HepG2 (cell line): Measurements from ENCODE around the gene RABL2A. TPM values are rescaled to one million over a fixed set of nuclear protein-coding genes. Genes with fewer than 3 reads are reported as not detected.

Source experiments
- BHLHE40 ChIP-seq: IDR thresholded peaks from 2 replicates; pipeline ENCODE4 v1.6.1; 2011; ENCODE audit warnings: low read length, improper control_type of control experiment
- CTCF ChIP-seq: sonication (generic); formaldehyde crosslinking; IDR thresholded peaks from 2 replicates; pipeline ENCODE4 v1.5.0; 2020; ENCODE audit warnings: mild to moderate bottlenecking, missing genetic modification reagents, moderate library complexity
- MEIS1 ChIP-seq: sonication (generic); formaldehyde crosslinking; IDR thresholded peaks from 2 replicates; pipeline ENCODE4 v1.9.0; 2021; ENCODE audit warnings: mild to moderate bottlenecking, missing genetic modification reagents, moderate library complexity, borderline replicate concordance
- PRDM4 ChIP-seq: sonication (generic); formaldehyde crosslinking; IDR thresholded peaks from 2 replicates; pipeline ENCODE4 v1.9.0; 2021; ENCODE audit warnings: missing genetic modification reagents, borderline replicate concordance
- SIX1 ChIP-seq: sonication (generic); formaldehyde crosslinking; IDR thresholded peaks from 2 replicates; pipeline ENCODE4 v1.4.0; 2020; ENCODE audit warnings: missing genetic modification reagents, borderline replicate concordance
- TARDBP ChIP-seq: sonication (generic); formaldehyde crosslinking; IDR thresholded peaks from 2 replicates; pipeline ENCODE4 v1.8.0; 2022; ENCODE audit warnings: mild to moderate bottlenecking, missing genetic modification reagents
- TP53 ChIP-seq: sonication (generic); formaldehyde crosslinking; conservative IDR thresholded peaks from 2 replicates; pipeline ENCODE4 v1.4.0; 2020; ENCODE audit warnings: missing genetic modification reagents
- ZNF574 ChIP-seq: sonication (generic); formaldehyde crosslinking; IDR thresholded peaks from 2 replicates; pipeline ENCODE4 v1.4.0; 2020; ENCODE audit warnings: missing genetic modification reagents
- ZNF691 ChIP-seq: sonication (generic); formaldehyde crosslinking; IDR thresholded peaks from 2 replicates; pipeline ENCODE4 v1.4.0; 2020; ENCODE audit warnings: missing genetic modification reagents, low read depth, mild to moderate bottlenecking, borderline replicate concordance
- polyA plus RNA-seq, 8 experiments: library from polyadenylated mRNA; depleted of rRNA in 3 of 8; stranded (reverse) in 7 of 8; unstranded in 1 of 8; fragments of >200 nt; fragmentation: Illumina TruSeq in 4 of 8; extraction: Trizol in 4 of 8; gene quantifications; 2 replicates each; pipeline versions ENCODE4 v1.2.1 to v1.2.3, GENCODE V29; 2011 to 2016; ENCODE audit warnings: low read depth in 4 of 8, missing spikeins in 1 of 8, mixed read lengths in 1 of 8; ENCODE audit not compliant: insufficient read depth in 1 of 8
- total RNA-seq, 5 experiments: library from RNA; depleted of rRNA; stranded (reverse); fragments of >200 nt; fragmentation: Illumina TruSeq; extraction: Trizol; gene quantifications; 2 replicates each; pipeline ENCODE4 v1.2.3, GENCODE V29; 2016; ENCODE audit warnings: low read depth in 1 of 5
- TF ChIP-seq, protein P1 (sequence below): sonication (generic); formaldehyde crosslinking; IDR thresholded peaks from 2 replicates; pipeline ENCODE4 v1.5.1; 2020; ENCODE audit warnings: mild to moderate bottlenecking, missing genetic modification reagents, borderline replicate concordance
- TF ChIP-seq, protein P2 (sequence below): sonication (generic); formaldehyde crosslinking; IDR thresholded peaks from 2 replicates; pipeline ENCODE4 v1.4.0; 2020; ENCODE audit warnings: low read depth, mild to moderate bottlenecking, missing genetic modification reagents

RABL2A gene
- total and polyA plus RNA-seq, 2 of the 13 experiments (the other 11 are each of a cell fraction or from before 2014, with no cell fraction given), result 9.6 to 13.4 TPM

DNA sequence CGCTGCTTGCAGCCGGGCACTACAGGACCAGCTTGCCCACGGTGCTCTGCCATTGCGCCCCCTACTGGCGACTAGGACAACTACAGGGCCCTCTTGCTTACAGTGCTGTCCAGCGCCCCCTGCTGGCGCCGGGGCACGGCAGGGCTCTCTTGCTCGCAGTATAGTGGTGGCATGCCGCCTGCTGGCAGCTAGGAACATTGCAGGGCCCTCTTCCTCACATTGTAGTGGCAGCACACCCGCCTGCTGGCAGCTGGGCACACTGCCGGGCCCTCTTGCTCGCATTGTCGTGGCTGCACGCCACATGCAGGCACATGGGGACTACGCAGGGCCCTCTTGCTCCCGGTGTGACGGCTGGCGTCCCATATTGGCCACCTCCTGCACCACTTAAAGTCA lies 23.0 kb upstream of the RABL2A start (continued):
- peak; percentile 95; the same call in 1 of the 2 replicates for TF ChIP-seq ZNF691 (CRISPR knock-in tag)
- TF ChIP-seq, protein P1, sequence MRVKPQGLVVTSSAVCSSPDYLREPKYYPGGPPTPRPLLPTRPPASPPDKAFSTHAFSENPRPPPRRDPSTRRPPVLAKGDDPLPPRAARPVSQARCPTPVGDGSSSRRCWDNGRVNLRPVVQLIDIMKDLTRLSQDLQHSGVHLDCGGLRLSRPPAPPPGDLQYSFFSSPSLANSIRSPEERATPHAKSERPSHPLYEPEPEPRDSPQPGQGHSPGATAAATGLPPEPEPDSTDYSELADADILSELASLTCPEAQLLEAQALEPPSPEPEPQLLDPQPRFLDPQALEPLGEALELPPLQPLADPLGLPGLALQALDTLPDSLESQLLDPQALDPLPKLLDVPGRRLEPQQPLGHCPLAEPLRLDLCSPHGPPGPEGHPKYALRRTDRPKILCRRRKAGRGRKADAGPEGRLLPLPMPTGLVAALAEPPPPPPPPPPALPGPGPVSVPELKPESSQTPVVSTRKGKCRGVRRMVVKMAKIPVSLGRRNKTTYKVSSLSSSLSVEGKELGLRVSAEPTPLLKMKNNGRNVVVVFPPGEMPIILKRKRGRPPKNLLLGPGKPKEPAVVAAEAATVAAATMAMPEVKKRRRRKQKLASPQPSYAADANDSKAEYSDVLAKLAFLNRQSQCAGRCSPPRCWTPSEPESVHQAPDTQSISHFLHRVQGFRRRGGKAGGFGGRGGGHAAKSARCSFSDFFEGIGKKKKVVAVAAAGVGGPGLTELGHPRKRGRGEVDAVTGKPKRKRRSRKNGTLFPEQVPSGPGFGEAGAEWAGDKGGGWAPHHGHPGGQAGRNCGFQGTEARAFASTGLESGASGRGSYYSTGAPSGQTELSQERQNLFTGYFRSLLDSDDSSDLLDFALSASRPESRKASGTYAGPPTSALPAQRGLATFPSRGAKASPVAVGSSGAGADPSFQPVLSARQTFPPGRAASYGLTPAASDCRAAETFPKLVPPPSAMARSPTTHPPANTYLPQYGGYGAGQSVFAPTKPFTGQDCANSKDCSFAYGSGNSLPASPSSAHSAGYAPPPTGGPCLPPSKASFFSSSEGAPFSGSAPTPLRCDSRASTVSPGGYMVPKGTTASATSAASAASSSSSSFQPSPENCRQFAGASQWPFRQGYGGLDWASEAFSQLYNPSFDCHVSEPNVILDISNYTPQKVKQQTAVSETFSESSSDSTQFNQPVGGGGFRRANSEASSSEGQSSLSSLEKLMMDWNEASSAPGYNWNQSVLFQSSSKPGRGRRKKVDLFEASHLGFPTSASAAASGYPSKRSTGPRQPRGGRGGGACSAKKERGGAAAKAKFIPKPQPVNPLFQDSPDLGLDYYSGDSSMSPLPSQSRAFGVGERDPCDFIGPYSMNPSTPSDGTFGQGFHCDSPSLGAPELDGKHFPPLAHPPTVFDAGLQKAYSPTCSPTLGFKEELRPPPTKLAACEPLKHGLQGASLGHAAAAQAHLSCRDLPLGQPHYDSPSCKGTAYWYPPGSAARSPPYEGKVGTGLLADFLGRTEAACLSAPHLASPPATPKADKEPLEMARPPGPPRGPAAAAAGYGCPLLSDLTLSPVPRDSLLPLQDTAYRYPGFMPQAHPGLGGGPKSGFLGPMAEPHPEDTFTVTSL (CRISPR knock-in tag), result 0 out of 2 replicates have a peak, but pooled peaks have one; percentile 47
- TF ChIP-seq, protein P2, sequence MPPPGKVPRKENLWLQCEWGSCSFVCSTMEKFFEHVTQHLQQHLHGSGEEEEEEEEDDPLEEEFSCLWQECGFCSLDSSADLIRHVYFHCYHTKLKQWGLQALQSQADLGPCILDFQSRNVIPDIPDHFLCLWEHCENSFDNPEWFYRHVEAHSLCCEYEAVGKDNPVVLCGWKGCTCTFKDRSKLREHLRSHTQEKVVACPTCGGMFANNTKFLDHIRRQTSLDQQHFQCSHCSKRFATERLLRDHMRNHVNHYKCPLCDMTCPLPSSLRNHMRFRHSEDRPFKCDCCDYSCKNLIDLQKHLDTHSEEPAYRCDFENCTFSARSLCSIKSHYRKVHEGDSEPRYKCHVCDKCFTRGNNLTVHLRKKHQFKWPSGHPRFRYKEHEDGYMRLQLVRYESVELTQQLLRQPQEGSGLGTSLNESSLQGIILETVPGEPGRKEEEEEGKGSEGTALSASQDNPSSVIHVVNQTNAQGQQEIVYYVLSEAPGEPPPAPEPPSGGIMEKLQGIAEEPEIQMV (CRISPR knock-in tag), result 0 out of 2 replicates have a peak, but pooled peaks have one; percentile 52
- TF ChIP-seq TARDBP (CRISPR knock-in tag), result peak; percentile 96
- peak; percentile 99 for TF ChIP-seq CTCF (CRISPR knock-in tag)
- peak; percentile 14; the same call in 1 of the 2 replicates for TF ChIP-seq BHLHE40
- TF ChIP-seq MEIS1 (CRISPR knock-in tag), result peak; percentile 81; the same call in 1 of the 2 replicates
- TF ChIP-seq ZNF574, result peak; percentile 75
- peak; percentile 94 for TF ChIP-seq TP53
- TF ChIP-seq SIX1 (CRISPR knock-in tag), result peak; percentile 39; the same call in 1 of the 2 replicates
- TF ChIP-seq PRDM4 (CRISPR knock-in tag), result peak; percentile 68; the same call in 1 of the 2 replicates
